Activated naive CD8-positive, alpha-beta T cell treated with anti-CD3 and anti-CD28 coated beads for 36 hours (primary cell): ENCODE data around the gene SSTR5. TPM values are rescaled to one million over a fixed set of nuclear protein-coding genes. Genes with fewer than 3 reads are reported as not detected.
A peak's percentile ranks its signal among the peaks of the same experiment; 100 is the strongest.

Source experiments
- DNase-seq: peaks from one replicate; pipeline ENCODE4 v3.0.0; 2021
- H3K27ac Mint-ChIP-seq: one replicate; pipeline ENCODE4 v1.8.0; 2022; ENCODE audit warnings: mild to moderate bottlenecking, moderate library complexity, mixed read lengths
- H3K27me3 Mint-ChIP-seq: one replicate; pipeline ENCODE4 v1.8.0; 2022; ENCODE audit warnings: mild to moderate bottlenecking, mixed read lengths
- H3K36me3 Mint-ChIP-seq: one replicate; pipeline ENCODE4 v1.8.0; 2021; ENCODE audit warnings: mild to moderate bottlenecking, mixed read lengths
- H3K4me1 Mint-ChIP-seq: one replicate; pipeline ENCODE4 v1.8.0; 2021; ENCODE audit warnings: mixed read lengths
- H3K4me3 Mint-ChIP-seq: one replicate; pipeline ENCODE4 v1.8.0; 2022; ENCODE audit warnings: mild to moderate bottlenecking, moderate library complexity, mixed read lengths
- H3K9me3 Mint-ChIP-seq: one replicate; pipeline ENCODE4 v1.8.0; 2022; ENCODE audit warnings: mixed read lengths
- total RNA-seq, 2 experiments: library from RNA; stranded (reverse); gene quantifications; one replicate each; pipeline ENCODE4 v1.2.3, GENCODE V29; 2021

The SSTR5 gene
- total RNA-seq, 2 experiments from 2014 or later: not detected

GRCh38 chr16:1057252-1057932, 15.2 kb upstream of the SSTR5 start:
- H3K27ac Mint-ChIP-seq: no peak overlapping the region
- peak; percentile 71 for DNase-seq
- H3K36me3 Mint-ChIP-seq: no peaks in the 10 kb centered on the region
- H3K9me3 Mint-ChIP-seq: peaks cover 5% of the 10 kb centered on the region
- H3K4me1 Mint-ChIP-seq: peaks cover 2% of the 10 kb centered on the region
- H3K4me3 Mint-ChIP-seq: no peak overlapping the region
- peaks cover 3% of the 10 kb centered on the region for H3K27me3 Mint-ChIP-seq

- no peak overlapping the region for H3K4me3 Mint-ChIP-seq
- DNase-seq: no peak
- peaks cover 5% of the 10 kb centered on the region for H3K9me3 Mint-ChIP-seq
- peaks cover 2% of the 10 kb centered on the region for H3K4me1 Mint-ChIP-seq
- H3K27me3 Mint-ChIP-seq: peaks cover 11% of the 10 kb centered on the region
- H3K27ac Mint-ChIP-seq: no peak overlapping the region
- no peaks in the 10 kb centered on the region for H3K36me3 Mint-ChIP-seq
These were observed 14.3 kb upstream of the SSTR5 start for GRCh38 chr16:1058216-1058615.

GRCh38 chr16:1059310-1059709, 13.2 kb upstream of the SSTR5 start:
- no peak for DNase-seq
- H3K4me3 Mint-ChIP-seq: no peak overlapping the region
- H3K27ac Mint-ChIP-seq: no peak overlapping the region
- H3K36me3 Mint-ChIP-seq: no peaks in the 10 kb centered on the region
- peaks cover 2% of the 10 kb centered on the region for H3K4me1 Mint-ChIP-seq
- peaks cover 5% of the 10 kb centered on the region for H3K9me3 Mint-ChIP-seq
- peaks cover 11% of the 10 kb centered on the region for H3K27me3 Mint-ChIP-seq

GRCh38 chr16:1060416-1061340, 11.9 kb upstream of the SSTR5 start:
- Mint-ChIP-seq H3K27ac (no peak overlapping the region), H3K27me3 (peaks cover 25% of the 10 kb centered on the region), H3K4me1 (no peaks in the 10 kb centered on the region), H3K4me3 (no peak overlapping the region), H3K36me3 (no peaks in the 10 kb centered on the region), H3K9me3 (peaks cover 5% of the 10 kb centered on the region)
- DNase-seq: no peak

DNA sequence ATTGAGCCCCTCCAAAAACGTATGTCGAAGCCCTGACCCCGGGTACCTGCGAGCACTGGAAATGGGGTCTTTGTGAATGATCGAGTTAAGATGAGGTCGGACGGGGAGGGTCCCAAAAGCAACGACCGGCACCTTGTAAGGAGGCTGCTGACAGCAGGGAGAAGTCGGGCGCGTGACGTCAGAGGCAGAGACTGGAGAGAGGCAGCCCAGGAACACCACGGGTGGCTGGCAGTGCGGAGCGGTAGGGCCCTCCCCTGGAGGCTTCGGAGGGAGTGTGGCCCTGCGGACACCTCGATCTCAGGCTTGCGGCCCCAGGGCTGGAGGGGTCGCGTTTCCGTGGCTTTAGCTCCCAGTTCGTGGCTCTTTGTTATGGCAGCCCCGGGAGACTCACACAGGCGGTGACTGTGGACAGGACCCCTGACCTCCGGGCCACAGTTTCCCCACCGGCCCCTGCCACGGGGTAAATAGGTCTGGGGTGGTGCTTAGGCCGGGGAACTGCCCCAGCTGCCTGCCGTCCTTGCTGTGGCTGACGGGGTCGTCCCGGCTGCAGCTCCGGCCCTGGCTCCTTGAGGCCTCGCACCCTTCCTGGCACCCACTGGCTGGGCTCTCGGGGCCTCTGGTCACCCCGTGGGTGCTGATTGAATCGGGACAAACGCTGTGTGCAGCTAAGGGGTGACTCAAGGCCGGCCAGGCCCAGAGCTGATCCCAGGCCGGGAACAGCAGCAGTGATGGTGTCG, 10.6 kb upstream of the SSTR5 start:
- Mint-ChIP-seq H3K4me3 (no peak overlapping the region), H3K27ac (no peak overlapping the region), H3K4me1 (no peaks in the 10 kb centered on the region), H3K36me3 (no peaks in the 10 kb centered on the region), H3K27me3 (peaks cover 35% of the 10 kb centered on the region), H3K9me3 (peaks cover 5% of the 10 kb centered on the region)
- no peak for DNase-seq

DNA sequence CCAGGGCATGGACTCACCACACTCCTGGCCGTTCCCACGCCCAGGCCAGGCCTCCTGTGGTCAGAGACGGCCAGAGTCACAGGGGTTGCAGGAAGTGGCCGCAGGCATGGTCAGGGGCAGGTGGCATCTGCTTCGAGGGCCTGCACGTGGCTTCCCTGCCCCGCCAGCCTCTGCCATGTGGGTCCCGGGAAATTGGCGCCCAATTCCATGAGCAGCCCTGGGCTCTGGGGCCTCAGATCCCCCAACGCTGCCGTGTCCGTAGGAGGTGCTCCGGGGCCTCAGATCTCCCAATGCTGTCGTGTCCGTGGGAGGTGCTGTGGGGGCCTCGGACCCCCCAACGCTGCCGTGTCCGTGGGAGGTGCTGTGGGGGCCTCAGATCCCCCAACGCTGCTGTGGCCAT, 9.7 kb upstream of the SSTR5 start:
- H3K4me1 Mint-ChIP-seq: peaks cover 4% of the 10 kb centered on the region
- H3K27ac Mint-ChIP-seq: no peak overlapping the region
- H3K27me3 Mint-ChIP-seq: peaks cover 44% of the 10 kb centered on the region
- H3K4me3 Mint-ChIP-seq: no peak overlapping the region
- H3K9me3 Mint-ChIP-seq: peaks cover 9% of the 10 kb centered on the region
- peaks cover 5% of the 10 kb centered on the region for H3K36me3 Mint-ChIP-seq
- DNase-seq: no peak

- no peak overlapping the region for H3K4me3 Mint-ChIP-seq
- peaks cover 5% of the 10 kb centered on the region for H3K36me3 Mint-ChIP-seq
- H3K4me1 Mint-ChIP-seq: peaks cover 4% of the 10 kb centered on the region
- peaks cover 9% of the 10 kb centered on the region for H3K9me3 Mint-ChIP-seq
- DNase-seq: no peak
- H3K27ac Mint-ChIP-seq: no peak overlapping the region
- peaks cover 50% of the 10 kb centered on the region for H3K27me3 Mint-ChIP-seq
These were observed 8.8 kb upstream of the SSTR5 start for GRCh38 chr16:1063728-1064127.

GRCh38 chr16:1065469-1066128, 6.9 kb upstream of the SSTR5 start:
- Mint-ChIP-seq H3K27ac (no peak overlapping the region), H3K36me3 (peaks cover 5% of the 10 kb centered on the region), H3K4me1 (peaks cover 4% of the 10 kb centered on the region)

GRCh38 chr16:1066584-1067172, 5.9 kb upstream of the SSTR5 start:
- Mint-ChIP-seq H3K9me3 (peaks cover 5% of the 10 kb centered on the region), H3K4me1 (peaks cover 4% of the 10 kb centered on the region), H3K27ac (no peak overlapping the region), H3K4me3 (no peak overlapping the region), H3K36me3 (peaks cover 5% of the 10 kb centered on the region), H3K27me3 (peaks cover 66% of the 10 kb centered on the region)
- no peak for DNase-seq

More at GRCh38 chr16:1065469-1066128, 6.9 kb upstream of the SSTR5 start:
- H3K4me3 Mint-ChIP-seq: no peak overlapping the region
- H3K9me3 Mint-ChIP-seq: peaks cover 5% of the 10 kb centered on the region
- no peak for DNase-seq
- H3K27me3 Mint-ChIP-seq: peaks cover 59% of the 10 kb centered on the region

DNA sequence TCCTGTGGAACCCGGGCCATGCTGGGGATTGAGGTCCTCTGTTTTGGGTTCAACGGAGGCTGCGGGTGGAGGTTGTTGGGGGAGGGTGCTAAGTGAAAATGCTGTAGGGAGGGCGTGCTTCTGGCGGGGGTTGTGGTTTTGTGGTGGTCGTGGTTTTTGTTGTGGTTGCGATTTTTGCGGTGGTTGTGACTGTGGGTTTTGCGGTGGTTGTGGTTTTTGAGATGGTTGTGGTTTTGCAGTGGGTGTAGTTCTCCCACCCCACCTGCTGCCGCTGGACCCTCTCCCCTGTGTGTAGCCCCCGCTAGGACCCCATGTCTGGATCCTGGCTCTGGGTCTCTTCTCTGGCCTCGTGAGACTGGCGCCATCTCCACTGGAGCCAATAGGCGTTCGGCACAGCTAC, 4.9 kb upstream of the SSTR5 start:
- no peak for DNase-seq
- peaks cover 70% of the 10 kb centered on the region for H3K27me3 Mint-ChIP-seq
- peaks cover 5% of the 10 kb centered on the region for H3K36me3 Mint-ChIP-seq
- H3K9me3 Mint-ChIP-seq: peaks cover 5% of the 10 kb centered on the region
- peaks cover 4% of the 10 kb centered on the region for H3K4me1 Mint-ChIP-seq
- peak overlapping the region; percentile 65 for H3K4me3 Mint-ChIP-seq
- peak overlapping the region; percentile 94 for H3K27ac Mint-ChIP-seq

- Mint-ChIP-seq H3K27me3 (peaks cover 64% of the 10 kb centered on the region), H3K4me3 (no peak overlapping the region), H3K27ac (no peak overlapping the region), H3K4me1 (peaks cover 4% of the 10 kb centered on the region), H3K36me3 (peaks cover 5% of the 10 kb centered on the region), H3K9me3 (peaks cover 5% of the 10 kb centered on the region)
- DNase-seq: no peak
These were observed 4.1 kb upstream of the SSTR5 start for GRCh38 chr16:1068451-1068850.

DNA sequence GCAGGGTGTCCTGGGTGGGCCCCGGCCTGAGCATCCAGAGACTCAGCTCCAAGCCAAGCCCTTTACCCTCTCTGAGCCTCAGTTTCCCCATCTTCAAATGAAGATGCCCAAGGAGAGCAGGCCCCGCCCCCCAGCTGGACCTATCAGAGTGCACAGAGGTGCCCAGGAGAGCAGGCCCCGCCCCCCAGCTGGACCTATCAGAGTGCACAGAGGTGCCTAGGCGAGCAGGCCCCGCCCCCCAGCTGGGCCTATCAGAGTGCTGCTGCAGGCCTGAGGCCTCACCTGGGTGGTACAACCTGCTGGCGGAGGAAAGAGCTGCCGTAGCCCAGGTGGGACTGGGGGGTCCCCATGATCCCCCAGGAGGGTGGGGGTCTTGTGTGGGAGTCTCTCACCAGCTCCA, 3.4 kb upstream of the SSTR5 start:
- Mint-ChIP-seq H3K4me3 (no peak overlapping the region), H3K4me1 (peaks cover 4% of the 10 kb centered on the region)

GRCh38 chr16:1070084-1070863, 2.3 kb upstream of the SSTR5 start:
- Mint-ChIP-seq H3K36me3 (peaks cover 5% of the 10 kb centered on the region), H3K27ac (no peak overlapping the region), H3K4me1 (peaks cover 4% of the 10 kb centered on the region), H3K4me3 (no peak overlapping the region), H3K27me3 (peaks cover 60% of the 10 kb centered on the region), H3K9me3 (peaks cover 5% of the 10 kb centered on the region)
- DNase-seq: no peak

More for the DNA sequence above, 3.4 kb upstream of the SSTR5 start:
- peaks cover 5% of the 10 kb centered on the region for H3K9me3 Mint-ChIP-seq
- peaks cover 5% of the 10 kb centered on the region for H3K36me3 Mint-ChIP-seq
- no peak overlapping the region for H3K27ac Mint-ChIP-seq
- no peak for DNase-seq
- H3K27me3 Mint-ChIP-seq: peaks cover 64% of the 10 kb centered on the region
